NCI-H748 (cell line): ENCODE measurements around the gene APP.

Experiments
- DNase-seq: peaks from one replicate; lab custom pipeline; 2025; ENCODE audit not compliant: unreplicated experiment; lab: John Stamatoyannopoulos, UW

Gene APP

GRCh38 chr21:26170471-26171257 is at the start of gene APP:
APP (minus strand) TSS chr21:26170770; CDS start chr21:26170620, 150 bp downstream.
- DNase-seq = peak; percentile 83

- DNase-seq = peak; percentile 4
These were observed 41.6 kb upstream of the APP start for GRCh38 chr21:26212220-26212619.

GRCh38 chr21:26210614-26211013 is 40.0 kb upstream of the APP start:
- DNase-seq = no peak

GRCh38 chr21:26207021-26207420 is 36.5 kb upstream of the APP start:
- no peak for DNase-seq

- DNase-seq = no peak
These were observed 28.9 kb upstream of the APP start for GRCh38 chr21:26199456-26199855.

GRCh38 chr21:26195708-26196107 is 25.1 kb upstream of the APP start:
- peak; percentile 26 for DNase-seq

GRCh38 chr21:26194811-26195251 is 24.3 kb upstream of the APP start:
- DNase-seq = no peak

GRCh38 chr21:26194326-26194725 is 23.8 kb upstream of the APP start:
- no peak for DNase-seq

- no peak for DNase-seq
These were observed 21.0 kb upstream of the APP start for GRCh38 chr21:26191609-26192008.

- no peak for DNase-seq
These were observed 17.9 kb upstream of the APP start for GRCh38 chr21:26188422-26188821.

- no peak for DNase-seq
These were observed 14.9 kb upstream of the APP start for GRCh38 chr21:26185446-26185845.

GRCh38 chr21:26185021-26185420 is 14.5 kb upstream of the APP start:
- DNase-seq = no peak

GRCh38 chr21:26179501-26179900 is 8.9 kb upstream of the APP start:
- no peak for DNase-seq

GRCh38 chr21:26177746-26178426 is 7.3 kb upstream of the APP start:
- DNase-seq = no peak

GRCh38 chr21:26177187-26177586 is 6.6 kb upstream of the APP start:
- peak; percentile 33 for DNase-seq

GRCh38 chr21:26171258-26172100 is 909 bp upstream of the APP start:
- peak; percentile 66 for DNase-seq

GRCh38 chr21:26169611-26170470 is 729 bp downstream of the APP start:
- DNase-seq = peak; percentile 75

GRCh38 chr21:26169061-26169610 is 1.4 kb downstream of the APP start:
- peak; percentile 80 for DNase-seq

GRCh38 chr21:26168371-26168770 is 2.2 kb downstream of the APP start:
- DNase-seq = no peak

- peak; percentile 48 for DNase-seq
These were observed 3.0 kb downstream of the APP start for GRCh38 chr21:26167593-26167992.
